Iris pigment epithelial cell (primary cell): ENCODE results near the gene TMEM156.
"Not testable (repeated sequence)": the region's sequence is repeated elsewhere in the genome, so short reads cannot be mapped to it uniquely, and the experiment has no call there.

ENCODE experiments used
- DNase-seq: peaks from one replicate; pipeline ENCODE4 v3.0.0-alpha.2; 2011; ENCODE audit warnings: low read depth

TMEM156 gene

GRCh38 chr4:38993683-38994082 lies 38.5 kb downstream of the TMEM156 start:
- no peak for DNase-seq

DNA sequence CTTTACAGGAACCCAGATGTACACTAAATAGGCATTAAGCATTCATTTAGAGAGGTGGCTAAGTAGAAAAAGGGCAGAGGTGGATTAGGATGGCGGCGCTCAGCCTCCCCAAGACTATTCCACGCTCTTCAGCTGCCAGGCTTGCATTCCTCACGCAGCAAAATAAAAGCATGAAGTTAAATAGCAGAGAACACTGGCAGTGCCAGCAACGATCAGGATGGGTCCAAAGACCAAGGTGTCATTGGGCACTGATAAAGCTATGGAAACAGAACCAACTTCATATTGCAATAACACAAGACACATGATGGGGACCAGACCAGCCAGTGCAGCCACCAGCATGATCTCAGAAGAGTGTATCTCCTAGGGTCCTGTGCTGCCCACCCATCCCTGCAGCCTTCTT lies 42.0 kb downstream of the TMEM156 start:
- no peak for DNase-seq

DNA sequence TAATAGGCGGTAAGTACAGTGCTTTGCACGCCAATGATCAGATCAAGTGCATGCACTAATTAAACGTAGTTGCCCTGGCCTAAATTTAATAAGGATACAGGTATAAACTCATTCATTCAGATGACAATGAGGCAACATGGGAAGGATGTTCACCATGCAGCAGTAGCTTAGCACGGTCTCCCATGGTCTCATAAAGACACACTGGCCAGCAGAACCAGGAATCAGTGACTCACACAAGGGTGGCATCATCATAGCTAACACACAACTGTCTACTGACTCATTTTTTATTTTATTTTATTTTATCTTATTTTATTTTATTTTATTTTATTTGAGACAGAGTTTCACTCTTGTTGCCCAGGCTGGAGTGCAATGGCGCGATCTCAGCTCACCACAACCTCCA lies 42.7 kb downstream of the TMEM156 start:
- DNase-seq, result peak; percentile 72

- peak; percentile 87 for DNase-seq
These were observed 43.9 kb downstream of the TMEM156 start for GRCh38 chr4:38988353-38988752.

- no peak for DNase-seq
These were observed 44.7 kb downstream of the TMEM156 start for GRCh38 chr4:38987491-38987890.

- peak; percentile 27 for DNase-seq
These were observed 46.7 kb downstream of the TMEM156 start for GRCh38 chr4:38985410-38986100.

- DNase-seq, result peak; percentile 50
These were observed 48.2 kb downstream of the TMEM156 start for GRCh38 chr4:38983787-38984598.

- peak; percentile 34 for DNase-seq
These were observed 48.9 kb downstream of the TMEM156 start for GRCh38 chr4:38983291-38983690.

GRCh38 chr4:38982361-38983095 lies 49.7 kb downstream of the TMEM156 start:
- DNase-seq, result peak; percentile 53

DNA sequence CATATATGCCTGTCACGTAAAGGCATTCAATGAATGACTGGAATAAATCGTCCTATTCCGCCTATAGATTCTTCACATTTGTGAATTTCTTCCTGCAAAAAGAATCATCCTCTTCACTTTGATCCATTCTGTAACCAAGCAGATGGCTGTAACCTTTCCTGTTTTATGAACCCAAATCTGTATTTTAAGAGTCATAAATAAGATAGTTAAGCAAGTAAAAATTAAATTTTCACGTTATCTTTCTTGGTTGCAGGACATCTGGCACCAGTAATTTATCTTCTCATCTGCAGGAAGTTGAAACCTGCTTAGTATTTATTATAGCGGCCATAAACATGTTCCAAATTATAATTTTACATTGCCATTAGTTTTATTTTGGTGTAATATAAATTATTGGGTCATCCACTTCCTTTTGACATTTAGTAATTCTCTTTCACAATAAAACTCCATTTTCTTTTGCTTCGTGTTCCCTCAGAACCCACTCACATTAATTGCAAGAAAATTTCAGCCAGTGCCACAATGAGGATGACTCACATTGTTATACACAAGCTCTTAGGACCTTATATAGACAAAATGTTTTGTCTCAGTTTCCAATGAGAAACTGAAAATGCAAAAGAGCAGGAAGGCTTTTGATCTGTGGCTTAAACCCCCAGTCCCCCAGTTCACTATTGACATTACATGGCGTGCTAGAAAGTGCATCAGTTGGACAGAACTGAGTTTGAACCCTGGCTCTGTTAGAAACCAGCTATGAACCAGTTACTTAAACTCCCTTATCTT lies 51.1 kb downstream of the TMEM156 start:
- DNase-seq, result peak; percentile 94

- DNase-seq, result no peak
These were observed 52.5 kb downstream of the TMEM156 start for GRCh38 chr4:38979511-38980230.

GRCh38 chr4:38979081-38979480 lies 53.1 kb downstream of the TMEM156 start:
- no peak for DNase-seq

- DNase-seq, result no peak
These were observed 55.9 kb downstream of the TMEM156 start for GRCh38 chr4:38976308-38976707.

DNA sequence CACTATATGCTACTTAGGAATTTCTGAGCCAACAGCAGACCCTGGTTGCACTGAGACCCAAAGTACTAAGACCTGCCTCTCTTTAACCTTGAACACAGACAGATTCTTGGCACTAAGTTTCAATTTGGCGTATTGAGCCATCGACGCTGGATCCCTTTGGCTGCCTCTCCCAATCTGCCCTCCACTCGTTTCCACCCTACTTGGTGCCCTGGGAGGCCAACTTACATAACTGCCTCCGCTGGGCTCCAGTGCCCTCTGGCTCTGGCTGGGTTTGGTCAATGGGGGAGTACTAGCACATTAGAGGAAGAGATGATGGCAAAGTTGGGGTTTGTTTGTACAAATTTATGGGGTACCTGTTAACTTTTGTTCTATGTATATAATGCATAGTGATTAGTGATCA lies 63.5 kb downstream of the TMEM156 start:
- no peak for DNase-seq

DNA sequence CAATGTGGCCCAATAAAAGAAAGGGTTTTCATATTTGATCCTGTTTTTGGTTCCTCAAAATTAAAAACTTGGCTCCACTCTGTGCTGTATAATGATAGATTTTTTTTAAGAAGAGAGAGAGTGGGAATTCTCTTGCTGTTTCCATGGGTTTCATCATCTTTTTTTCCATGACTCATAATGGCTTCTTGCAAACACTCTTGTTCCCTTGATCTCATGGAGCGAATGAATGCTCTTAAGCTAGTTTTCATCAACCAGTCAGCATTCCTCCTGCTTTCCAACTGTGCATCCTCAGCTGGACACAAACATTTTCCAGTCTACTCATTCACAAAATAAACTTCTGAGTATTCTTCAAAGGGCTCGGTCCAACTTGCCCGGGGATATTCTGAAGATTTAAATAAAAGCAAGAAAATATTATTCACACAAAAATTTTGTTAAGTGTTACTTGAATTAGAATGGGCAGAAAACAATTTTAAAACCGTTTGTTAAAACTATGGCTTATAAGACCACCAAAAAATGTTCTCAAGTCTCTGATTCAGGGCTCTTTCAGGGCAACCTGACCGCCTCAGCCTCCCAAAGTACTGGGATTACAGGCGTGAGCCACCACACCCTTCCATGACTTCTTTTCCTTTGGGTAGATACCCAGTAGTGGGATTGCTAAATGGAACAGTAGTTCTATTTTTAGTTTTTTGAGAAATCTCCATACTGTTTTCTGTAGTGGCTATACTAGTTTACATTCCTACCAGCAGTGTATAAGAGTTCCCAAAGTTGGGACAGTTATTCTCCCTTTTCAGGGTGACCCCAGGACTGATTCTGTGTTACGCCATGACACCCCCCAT lies 64.7 kb downstream of the TMEM156 start:
- DNase-seq, result peak; percentile 98

DNA sequence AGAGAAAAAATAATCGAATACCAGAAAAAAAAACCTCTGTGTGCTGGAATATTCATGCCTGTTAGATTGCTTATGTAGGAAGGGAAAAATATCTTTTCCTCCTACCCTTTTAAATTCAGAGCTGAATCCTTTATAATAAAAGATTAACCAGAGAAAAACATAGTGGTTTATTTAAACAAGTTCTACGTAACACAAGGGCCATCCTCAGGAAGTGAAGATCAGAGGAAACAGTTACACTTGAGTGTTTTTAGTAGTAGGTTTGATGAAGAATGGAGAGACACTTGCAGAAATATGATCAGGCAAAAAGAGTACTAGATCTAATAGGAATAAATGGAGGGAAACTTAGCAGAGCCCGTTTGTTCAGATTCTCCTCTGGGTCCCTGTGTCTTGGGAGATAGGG lies 66.3 kb downstream of the TMEM156 start:
- no peak for DNase-seq

DNA sequence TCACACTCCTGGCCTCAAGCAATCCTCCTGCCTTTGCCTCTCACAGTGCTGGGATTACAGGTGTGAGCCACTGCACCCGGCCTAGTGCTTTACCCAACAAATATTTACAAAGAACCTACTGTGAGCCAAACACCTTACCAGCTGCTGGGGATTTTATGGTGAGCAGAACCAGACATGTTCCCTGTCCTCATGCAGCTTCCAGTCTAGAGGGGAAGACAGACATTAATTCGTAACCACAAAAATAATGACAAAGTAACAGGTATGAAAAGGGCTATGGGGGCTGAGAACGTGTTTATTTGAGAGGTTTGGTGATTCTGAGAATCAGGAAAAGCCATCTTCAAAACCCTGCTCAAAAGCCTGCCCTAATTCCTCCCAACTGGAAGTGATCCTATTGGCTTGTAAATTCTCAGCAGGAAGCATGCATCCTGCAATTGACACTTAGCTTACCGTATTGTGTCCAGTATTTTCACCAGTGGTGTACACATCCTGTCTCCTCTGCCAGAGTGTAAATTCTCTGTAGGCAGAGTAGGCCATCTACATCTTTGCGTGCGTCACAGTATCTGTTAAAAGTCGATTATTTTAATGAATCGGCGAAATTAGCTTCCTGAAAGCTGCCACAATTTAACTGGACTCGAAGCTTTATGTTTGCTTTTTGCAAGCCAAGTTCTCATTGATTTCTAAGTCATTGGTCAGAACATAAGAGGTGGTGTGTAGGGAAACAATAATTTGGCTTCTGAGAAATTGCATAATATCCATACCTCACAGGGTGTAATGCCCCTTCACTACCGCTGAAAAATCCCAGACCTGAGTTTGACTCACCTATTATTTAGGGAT lies 67.0 kb downstream of the TMEM156 start:
- DNase-seq, result no peak

- not testable (repeated sequence) for DNase-seq
These were observed 73.0 kb downstream of the TMEM156 start for GRCh38 chr4:38959248-38959647.

DNA sequence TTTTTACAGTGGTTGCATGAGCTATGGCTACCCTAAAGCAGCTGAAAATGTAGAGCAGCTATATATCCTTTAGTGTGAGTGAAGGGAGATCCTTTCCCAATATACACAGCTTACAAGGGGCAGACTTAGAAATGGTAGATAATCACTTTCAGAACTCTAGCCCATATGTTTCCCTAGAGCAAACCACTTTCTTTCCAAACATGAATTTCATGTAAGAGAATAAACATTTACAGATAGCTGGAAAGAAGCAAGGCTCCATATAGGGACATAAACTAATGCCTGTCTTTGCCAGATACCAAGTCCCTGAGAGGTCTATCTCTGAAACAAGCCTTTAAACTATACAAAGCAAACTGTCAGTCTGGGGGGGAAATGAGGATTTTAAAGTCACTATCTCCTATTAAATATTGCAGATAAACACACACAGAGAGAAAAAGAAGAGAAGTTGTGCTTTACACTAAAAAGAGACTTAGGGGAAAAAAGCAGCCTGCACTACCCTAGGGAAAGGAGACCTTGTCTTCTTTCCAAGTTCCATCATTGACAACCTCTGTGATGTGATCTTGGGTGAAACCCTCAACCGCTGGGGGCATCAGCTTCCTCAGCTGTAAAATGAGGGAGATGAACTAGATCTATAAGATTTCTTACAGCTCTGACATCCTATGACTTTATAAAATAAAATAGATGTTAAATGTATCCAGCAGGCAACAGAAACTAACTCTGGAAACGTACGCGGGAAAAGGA lies 73.6 kb downstream of the TMEM156 start:
- DNase-seq, result peak; percentile 31
